Natural killer cell treated with Interleukin-12 subunit alpha and Interleukin-12 subunit beta and Interleukin-15 and Interleukin-18, amount 100 ng/mL, for 72 hours (primary cell): ENCODE results near the gene UTP3. TPM values are rescaled to one million over a fixed set of nuclear protein-coding genes. Genes with fewer than 3 reads are reported as not detected.
A peak's percentile ranks its signal among the peaks of the same experiment; 100 is the strongest.
"Not testable (repeated sequence)": the region's sequence is repeated elsewhere in the genome, so short reads cannot be mapped to it uniquely, and the experiment has no call there.

Source experiments
- ATAC-seq, 2 donors: fragments of 150-1000 bp; cut with Tn5 transposase in 1 of 2; sonication (Bioruptor Pico), chemical (Tn5 transposase) in 1 of 2; 2 replicates each; pipeline ENCODE4 v1.10.0; 2021
- DNase-seq: peaks from one replicate; pipeline ENCODE4 v3.0.0; 2022; ENCODE audit warnings: low spot score
- H3K27ac Mint-ChIP-seq, 2 donors: 1 replicate in 1 of 2; 2 replicates in 1 of 2; pipeline ENCODE4 v1.8.0; 2022; ENCODE audit warnings: mixed read lengths in 2 of 2, mild to moderate bottlenecking in 1 of 2, moderate library complexity in 1 of 2
- H3K27me3 Mint-ChIP-seq, 2 donors: 1 replicate in 1 of 2; 2 replicates in 1 of 2; pipeline ENCODE4 v1.8.0; 2022; ENCODE audit warnings: mixed read lengths in 2 of 2
- H3K36me3 Mint-ChIP-seq: one replicate; pipeline ENCODE4 v1.8.0; 2022; ENCODE audit warnings: mixed read lengths
- H3K4me1 Mint-ChIP-seq, 2 donors: 1 replicate in 1 of 2; 2 replicates in 1 of 2; pipeline ENCODE4 v1.8.0; 2022; ENCODE audit warnings: low read depth in 2 of 2, mixed read lengths in 2 of 2, mild to moderate bottlenecking in 1 of 2
- H3K4me3 Mint-ChIP-seq: one replicate; pipeline ENCODE4 v1.8.0; 2022; ENCODE audit warnings: mixed read lengths
- H3K9me3 Mint-ChIP-seq: 2 replicates; pipeline ENCODE4 v1.8.0; 2022; ENCODE audit warnings: mixed read lengths
- total RNA-seq, 2 donors: library from RNA; stranded (reverse); gene quantifications; one replicate each; pipeline ENCODE4 v1.2.3, GENCODE V29; 2022

UTP3 gene
- total RNA-seq, 2 donors from 2014 or later = 33.8 to 49.8 TPM

GRCh38 chr4:70702592-70702991 lies 14.3 kb downstream of the UTP3 start:
- H3K4me3 Mint-ChIP-seq = not testable (repeated sequence)

GRCh38 chr4:70703619-70704214 lies 15.4 kb downstream of the UTP3 start:
- Mint-ChIP-seq H3K9me3 (no peaks in the 10 kb centered on the region), H3K36me3 (no peaks in the 10 kb centered on the region), H3K4me1 (peaks cover 23 to 25% of the 10 kb centered on the region in 2 donors), H3K27ac (peak overlapping the region; percentile 93 to 94), H3K4me3 (peak overlapping the region; percentile 96), H3K27me3 (no peaks in the 10 kb centered on the region)
- DNase-seq = no peak
- ATAC-seq = no peak

More at GRCh38 chr4:70702592-70702991, 14.3 kb downstream of the UTP3 start:
- H3K36me3 Mint-ChIP-seq, H3K27me3 Mint-ChIP-seq, ATAC-seq, H3K27ac Mint-ChIP-seq, H3K9me3 Mint-ChIP-seq, DNase-seq: not testable (repeated sequence)
- H3K4me1 Mint-ChIP-seq = peaks cover 23 to 25% of the 10 kb centered on the region in 2 donors

- peaks cover 23 to 25% of the 10 kb centered on the region in 2 donors for H3K4me1 Mint-ChIP-seq
- H3K27ac Mint-ChIP-seq = peak overlapping the region; percentile 93 to 94
- no peaks in the 10 kb centered on the region for H3K27me3 Mint-ChIP-seq
- no peaks in the 10 kb centered on the region for H3K36me3 Mint-ChIP-seq
- no peaks in the 10 kb centered on the region for H3K9me3 Mint-ChIP-seq
- peak; percentile 75 for DNase-seq
- ATAC-seq = peak; percentile 78 to 82
- peak overlapping the region; percentile 96 for H3K4me3 Mint-ChIP-seq
Observed at GRCh38 chr4:70704215-70704930, 16.0 kb downstream of the UTP3 start.

GRCh38 chr4:70704931-70705182 lies 16.5 kb downstream of the UTP3 start:
- ATAC-seq = peak; percentile 69 to 75
- Mint-ChIP-seq H3K9me3 (no peaks in the 10 kb centered on the region), H3K27ac (no peak overlapping the region), H3K27me3 (no peaks in the 10 kb centered on the region), H3K4me3 (peak overlapping the region; percentile 96), H3K36me3 (no peaks in the 10 kb centered on the region), H3K4me1 (peaks cover 23 to 25% of the 10 kb centered on the region in 2 donors)
- no peak for DNase-seq

DNA sequence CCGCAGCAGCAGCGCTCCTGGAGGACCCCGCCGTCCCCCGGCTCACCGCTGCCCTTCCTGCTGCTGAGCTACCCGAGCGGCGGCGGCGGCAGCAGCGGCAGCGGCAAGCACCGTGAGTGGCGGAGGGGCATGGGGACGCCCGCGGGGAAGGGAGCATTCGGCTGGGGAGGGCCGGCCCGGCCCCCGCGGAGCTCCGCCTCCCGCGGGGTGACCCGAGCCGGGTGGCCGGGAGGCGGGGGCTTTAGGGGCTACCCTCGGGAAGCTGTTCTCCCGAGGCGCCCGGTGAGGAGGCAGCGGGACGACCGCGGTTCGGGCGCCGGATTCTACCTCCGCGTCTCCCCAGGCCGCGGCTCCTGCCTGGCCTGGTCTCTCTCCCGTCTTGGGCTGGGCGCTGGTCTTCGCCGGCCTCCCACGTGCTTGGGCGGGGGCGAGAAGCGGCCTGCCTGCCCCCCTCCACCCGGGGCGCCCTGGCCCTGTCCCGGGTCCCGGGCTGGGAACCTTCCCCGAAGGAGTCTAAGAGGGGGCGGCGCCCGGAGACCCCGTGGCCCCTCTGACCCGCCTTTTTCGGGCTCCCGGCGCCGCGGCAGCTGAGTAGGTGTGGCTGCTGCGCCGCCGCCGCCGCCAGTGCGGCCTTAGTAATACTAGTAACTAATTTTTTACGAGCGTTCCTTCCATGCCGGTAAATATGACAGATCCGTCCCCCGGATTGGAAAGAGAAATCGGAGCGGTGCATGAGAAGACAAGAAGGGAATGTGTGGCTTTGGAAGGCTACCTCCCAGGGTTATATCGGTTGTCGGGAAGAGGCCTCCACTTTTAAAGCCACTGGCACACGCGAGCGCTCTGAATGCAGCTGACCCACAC lies 17.1 kb downstream of the UTP3 start:
- peak overlapping the region; percentile 85 to 92 for H3K27ac Mint-ChIP-seq
- no peaks in the 10 kb centered on the region for H3K9me3 Mint-ChIP-seq
- ATAC-seq (peak; percentile 80 to 86), DNase-seq (peak; percentile 82)
- peaks cover 23 to 25% of the 10 kb centered on the region in 2 donors for H3K4me1 Mint-ChIP-seq
- H3K4me3 Mint-ChIP-seq = peak overlapping the region; percentile 97
- H3K27me3 Mint-ChIP-seq = no peaks in the 10 kb centered on the region
- no peaks in the 10 kb centered on the region for H3K36me3 Mint-ChIP-seq

DNA sequence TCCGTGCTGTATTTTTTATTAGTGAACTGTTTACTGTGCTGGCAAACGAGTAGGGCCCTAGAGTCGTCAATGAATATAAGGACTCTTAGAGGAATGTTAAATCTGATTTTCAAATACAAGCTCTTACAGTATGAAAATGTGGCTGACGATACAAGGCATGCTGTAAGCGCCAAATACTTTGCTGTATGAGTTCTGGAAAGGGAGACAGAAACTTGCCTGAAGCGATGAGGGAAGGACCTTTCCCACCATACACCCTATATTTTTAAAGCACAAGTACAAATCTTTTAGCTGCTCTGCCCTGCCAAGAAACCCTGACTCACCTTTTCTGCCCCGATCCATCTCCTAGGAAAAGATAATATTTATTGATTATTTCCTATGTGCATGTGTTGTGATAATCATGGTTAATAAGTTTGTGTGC lies 17.7 kb downstream of the UTP3 start:
- no peaks in the 10 kb centered on the region for H3K9me3 Mint-ChIP-seq
- H3K36me3 Mint-ChIP-seq = no peaks in the 10 kb centered on the region
- peaks cover 23 to 25% of the 10 kb centered on the region in 2 donors for H3K4me1 Mint-ChIP-seq
- ATAC-seq (no peak), DNase-seq (no peak)
- H3K27ac Mint-ChIP-seq = peak overlapping the region; percentile 85 to 92
- no peaks in the 10 kb centered on the region for H3K27me3 Mint-ChIP-seq
- peak overlapping the region; percentile 97 for H3K4me3 Mint-ChIP-seq

DNA sequence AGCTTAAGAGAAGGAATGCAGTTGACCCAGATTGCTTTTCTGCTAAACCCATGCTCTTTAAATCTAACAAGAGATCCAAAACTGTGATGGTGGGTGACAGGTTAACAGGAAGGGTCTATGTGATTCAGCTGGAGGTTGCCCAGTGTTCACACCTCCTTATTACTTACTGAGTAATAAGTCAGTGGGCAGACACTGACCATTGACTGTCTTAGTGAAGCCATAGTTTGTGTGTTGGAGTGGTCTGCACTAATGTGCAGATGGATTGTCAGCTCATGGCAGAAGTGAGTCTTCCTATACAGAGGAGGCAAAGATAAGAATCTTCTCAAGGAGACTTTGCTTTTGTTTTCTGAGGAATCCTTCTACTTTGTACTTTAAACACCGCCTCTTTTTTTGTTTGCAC lies 18.2 kb downstream of the UTP3 start:
- Mint-ChIP-seq H3K4me1 (peaks cover 23 to 25% of the 10 kb centered on the region in 2 donors), H3K9me3 (no peaks in the 10 kb centered on the region), H3K4me3 (peak overlapping the region; percentile 97), H3K27me3 (no peaks in the 10 kb centered on the region), H3K27ac (peak overlapping the region; percentile 85 to 92), H3K36me3 (no peaks in the 10 kb centered on the region)
- DNase-seq (no peak), ATAC-seq (no peak)

- no peaks in the 10 kb centered on the region for H3K27me3 Mint-ChIP-seq
- peaks cover 19 to 29% of the 10 kb centered on the region in 2 donors for H3K4me1 Mint-ChIP-seq
- no peak for ATAC-seq
- no peak for DNase-seq
- no peak overlapping the region for H3K27ac Mint-ChIP-seq
- H3K36me3 Mint-ChIP-seq = no peaks in the 10 kb centered on the region
- no peaks in the 10 kb centered on the region for H3K9me3 Mint-ChIP-seq
- H3K4me3 Mint-ChIP-seq = no peak overlapping the region
Observed at GRCh38 chr4:70709611-70710205, 21.4 kb downstream of the UTP3 start.

DNA sequence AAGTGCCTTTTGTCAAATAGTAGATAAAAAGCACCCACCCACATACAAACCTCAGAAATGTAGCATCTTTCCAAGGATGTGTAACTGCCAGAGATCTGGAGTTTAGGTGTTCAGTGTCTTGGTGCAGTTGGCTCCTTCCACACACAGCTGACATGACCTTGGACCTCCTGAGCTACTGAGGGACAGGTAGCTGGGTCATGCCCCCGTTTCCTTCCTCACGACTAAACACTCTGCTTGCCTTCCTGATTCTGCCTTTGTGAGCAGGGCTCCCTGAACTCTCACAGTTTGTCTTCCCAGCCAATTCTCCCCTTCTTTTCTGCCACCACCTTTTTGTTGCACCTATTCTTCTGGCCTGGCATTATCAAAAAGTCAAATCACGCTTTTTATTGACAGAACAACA lies 23.3 kb downstream of the UTP3 start:
- ATAC-seq = no peak
- H3K4me3 Mint-ChIP-seq = no peak overlapping the region
- H3K4me1 Mint-ChIP-seq = peaks cover 8 to 17% of the 10 kb centered on the region in 2 donors
- H3K9me3 Mint-ChIP-seq = no peaks in the 10 kb centered on the region
- no peak overlapping the region for H3K27ac Mint-ChIP-seq
- DNase-seq = no peak
- H3K27me3 Mint-ChIP-seq = no peaks in the 10 kb centered on the region
- H3K36me3 Mint-ChIP-seq = no peaks in the 10 kb centered on the region

DNA sequence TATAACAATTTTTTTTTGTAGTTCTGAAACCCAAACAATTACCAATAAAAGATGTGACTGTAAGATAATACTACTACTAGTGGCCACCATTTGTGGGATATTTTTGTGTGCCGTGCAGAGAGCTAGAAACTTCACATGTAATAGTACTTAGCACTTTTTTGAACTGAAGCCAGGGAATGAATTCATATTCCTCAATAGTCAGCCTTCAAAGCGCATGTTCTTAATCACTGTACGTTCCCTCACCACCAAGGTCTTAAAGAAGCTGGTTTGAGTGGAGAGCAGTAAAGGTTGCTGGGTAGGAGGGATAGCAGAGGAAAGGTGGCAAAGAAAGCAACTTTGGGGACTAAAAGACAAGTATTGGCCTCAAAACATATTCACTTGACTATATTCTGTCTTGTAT lies 23.8 kb downstream of the UTP3 start:
- H3K27me3 Mint-ChIP-seq = no peaks in the 10 kb centered on the region
- H3K36me3 Mint-ChIP-seq = no peaks in the 10 kb centered on the region
- H3K4me3 Mint-ChIP-seq = no peak overlapping the region
- no peaks in the 10 kb centered on the region for H3K9me3 Mint-ChIP-seq
- H3K27ac Mint-ChIP-seq = peak overlapping the region in 1 of 2 donors; percentile 47
- ATAC-seq = no peak
- H3K4me1 Mint-ChIP-seq = peaks cover 6 to 16% of the 10 kb centered on the region in 2 donors
- no peak for DNase-seq

GRCh38 chr4:70712604-70713452 lies 24.5 kb downstream of the UTP3 start:
- Mint-ChIP-seq H3K4me3 (no peak overlapping the region), H3K27me3 (no peaks in the 10 kb centered on the region), H3K36me3 (no peaks in the 10 kb centered on the region), H3K9me3 (no peaks in the 10 kb centered on the region), H3K27ac (peak overlapping the region in 1 of 2 donors; percentile 47), H3K4me1 (peaks cover 6 to 19% of the 10 kb centered on the region in 2 donors)
- DNase-seq = no peak
- ATAC-seq = no peak

DNA sequence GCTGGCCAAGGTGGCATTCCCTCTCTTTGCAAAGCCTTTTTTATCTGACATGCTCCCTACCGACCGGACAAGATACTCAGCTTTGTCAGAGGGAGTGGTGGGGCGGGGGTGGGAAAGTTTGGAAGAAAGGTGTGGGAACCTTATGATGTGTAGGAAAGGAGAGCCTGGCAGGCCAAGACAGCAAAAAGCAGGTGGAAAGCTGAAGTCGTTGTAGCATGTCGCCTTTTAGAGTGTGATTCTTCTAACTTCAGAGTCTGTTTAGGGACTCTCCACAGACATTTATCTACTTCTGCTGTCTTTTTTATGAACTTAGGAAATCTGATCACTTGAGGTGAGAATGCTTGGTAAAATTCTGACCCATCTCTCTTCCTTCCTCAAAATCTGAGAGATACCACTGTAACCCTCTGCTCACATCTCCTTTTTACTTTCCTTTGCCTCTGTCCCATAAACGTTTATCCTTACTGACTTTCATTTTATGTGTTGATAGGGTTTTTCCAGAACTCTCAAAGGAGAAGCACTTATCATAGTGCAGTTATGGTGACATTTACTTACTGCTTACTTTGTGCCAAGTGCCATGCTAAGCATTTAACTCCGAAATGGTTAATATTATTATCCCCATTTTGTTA lies 25.2 kb downstream of the UTP3 start:
- no peaks in the 10 kb centered on the region for H3K9me3 Mint-ChIP-seq
- ATAC-seq = no peak
- no peak overlapping the region for H3K4me3 Mint-ChIP-seq

More for the DNA sequence above, 25.2 kb downstream of the UTP3 start:
- no peaks in the 10 kb centered on the region for H3K36me3 Mint-ChIP-seq
- H3K27me3 Mint-ChIP-seq = no peaks in the 10 kb centered on the region
- no peak for DNase-seq
- H3K27ac Mint-ChIP-seq = no peak overlapping the region
- peaks cover 6 to 19% of the 10 kb centered on the region in 2 donors for H3K4me1 Mint-ChIP-seq
